Choroid plexus epithelial cell (primary cell): ENCODE results near the gene TSPAN32.

Experiments used
- DNase-seq: peaks from one replicate; pipeline ENCODE4 v3.0.0-alpha.2; 2010; ENCODE audit warnings: low read depth
- H3K4me3 ChIP-seq: 2 replicates; pipeline ENCODE4 v1.5.1; 2011; ENCODE audit warnings: low read depth, mild to moderate bottlenecking, control low read depth, low read length, moderate library complexity
- CTCF ChIP-seq: conservative IDR thresholded peaks from 2 replicates; pipeline ENCODE4 v1.5.1; 2011; ENCODE audit warnings: low read depth, mild to moderate bottlenecking, control low read depth, inconsistent platforms, low read length, moderate library complexity

Gene TSPAN32

GRCh38 chr11:2268729-2269600 is 32.8 kb upstream of the TSPAN32 start:
- peak; percentile 10 for DNase-seq
- H3K4me3 ChIP-seq = peak overlapping the region; percentile 13
- no peak for TF ChIP-seq CTCF

GRCh38 chr11:2269601-2270321 is 32.1 kb upstream of the TSPAN32 start:
- H3K4me3 ChIP-seq = no peak overlapping the region
- DNase-seq = peak; percentile 57
- no peak for TF ChIP-seq CTCF

GRCh38 chr11:2270322-2271076 is 31.3 kb upstream of the TSPAN32 start, which contains the start of gene ASCL2:
Gene ASCL2 (minus strand): TSS chr11:2270588. CDS start chr11:2270332, 256 bp downstream.
- H3K4me3 ChIP-seq = no peak within 1 kb of the TSS
- TF ChIP-seq CTCF = no peak
- no peak for DNase-seq

- DNase-seq = no peak
- TF ChIP-seq CTCF = no peak
- no peak overlapping the region for H3K4me3 ChIP-seq
These were observed 30.8 kb upstream of the TSPAN32 start for GRCh38 chr11:2271077-2271326.

GRCh38 chr11:2271327-2272227 is 30.2 kb upstream of the TSPAN32 start:
- TF ChIP-seq CTCF = no peak
- no peak for DNase-seq
- H3K4me3 ChIP-seq = no peak overlapping the region

GRCh38 chr11:2272228-2272945 is 29.4 kb upstream of the TSPAN32 start:
- DNase-seq = no peak
- TF ChIP-seq CTCF = no peak
- no peak overlapping the region for H3K4me3 ChIP-seq
